Measurements from ENCODE around the gene PHKG2.

PHKG2 gene

DNA sequence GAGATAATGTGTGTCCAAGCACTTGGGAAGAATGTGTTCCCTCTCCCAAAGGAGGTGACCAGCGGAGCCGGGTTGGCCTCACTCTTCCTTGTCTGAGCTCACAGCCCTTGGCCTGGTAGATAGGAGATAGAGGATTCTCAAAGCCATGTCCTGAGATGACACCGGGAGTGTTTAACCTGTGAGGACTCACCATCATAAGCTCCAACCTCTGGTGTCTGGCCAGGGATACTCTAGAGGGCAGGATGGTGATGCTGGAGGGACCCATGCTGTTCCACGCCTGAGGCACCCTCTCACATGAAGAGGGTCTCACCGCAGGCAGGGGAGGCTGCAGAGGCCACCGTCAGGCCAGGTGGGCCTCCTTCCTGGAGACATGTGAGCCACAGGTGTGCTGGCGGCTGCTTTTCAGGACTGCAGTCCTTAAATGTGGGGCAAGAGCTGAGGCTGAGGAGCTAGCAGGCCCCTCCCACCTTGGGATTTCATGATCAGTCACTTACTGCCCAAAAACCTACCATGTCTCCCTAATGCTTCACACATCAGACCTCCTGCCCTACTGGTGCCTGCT, 45.4 kb downstream of the PHKG2 start:
- DNase-seq (ENCODE audit: low read depth in 4 of 4, low spot score in 1 of 4), result no peak

DNA sequence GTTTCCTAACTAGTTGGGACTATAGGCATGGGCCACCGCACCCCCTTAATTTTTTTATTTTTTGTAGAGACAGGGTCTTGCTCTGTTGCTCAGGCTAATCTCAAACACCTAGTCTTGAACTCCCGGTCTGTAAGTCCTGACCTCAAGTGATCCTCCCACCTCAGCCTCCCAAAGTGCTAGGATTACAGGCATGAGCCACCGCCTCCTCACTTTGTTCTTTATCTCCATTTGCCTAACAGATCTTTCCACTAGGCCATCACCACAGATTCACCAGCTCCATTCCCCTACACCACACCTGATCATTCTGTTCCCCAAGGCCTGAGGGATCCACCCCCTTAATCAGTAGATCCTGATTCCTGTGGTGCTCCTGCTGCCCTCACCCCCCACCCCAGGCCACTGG, 46.4 kb downstream of the PHKG2 start:
- DNase-seq (ENCODE audit: low read depth in 4 of 4, low spot score in 1 of 4), result no peak

- DNase-seq (ENCODE audit: low read depth in 4 of 4, low spot score in 1 of 4), result no peak
Observed at GRCh38 chr16:30797670-30798309, 49.6 kb downstream of the PHKG2 start.
